Smooth muscle cell of trachea (primary cell): ENCODE results near the gene FXR2. TPM values are rescaled to one million over a fixed set of nuclear protein-coding genes. Genes with fewer than 3 reads are reported as not detected.

Source experiments
- total RNA-seq: library from RNA; depleted of rRNA; stranded (reverse); fragments of >200 nt; gene quantifications from 2 replicates; pipeline ENCODE4 v1.2.1, GENCODE V29; 2014

The FXR2 gene
- total RNA-seq = 34.9 and 47.3 TPM in 2 replicates

DNA sequence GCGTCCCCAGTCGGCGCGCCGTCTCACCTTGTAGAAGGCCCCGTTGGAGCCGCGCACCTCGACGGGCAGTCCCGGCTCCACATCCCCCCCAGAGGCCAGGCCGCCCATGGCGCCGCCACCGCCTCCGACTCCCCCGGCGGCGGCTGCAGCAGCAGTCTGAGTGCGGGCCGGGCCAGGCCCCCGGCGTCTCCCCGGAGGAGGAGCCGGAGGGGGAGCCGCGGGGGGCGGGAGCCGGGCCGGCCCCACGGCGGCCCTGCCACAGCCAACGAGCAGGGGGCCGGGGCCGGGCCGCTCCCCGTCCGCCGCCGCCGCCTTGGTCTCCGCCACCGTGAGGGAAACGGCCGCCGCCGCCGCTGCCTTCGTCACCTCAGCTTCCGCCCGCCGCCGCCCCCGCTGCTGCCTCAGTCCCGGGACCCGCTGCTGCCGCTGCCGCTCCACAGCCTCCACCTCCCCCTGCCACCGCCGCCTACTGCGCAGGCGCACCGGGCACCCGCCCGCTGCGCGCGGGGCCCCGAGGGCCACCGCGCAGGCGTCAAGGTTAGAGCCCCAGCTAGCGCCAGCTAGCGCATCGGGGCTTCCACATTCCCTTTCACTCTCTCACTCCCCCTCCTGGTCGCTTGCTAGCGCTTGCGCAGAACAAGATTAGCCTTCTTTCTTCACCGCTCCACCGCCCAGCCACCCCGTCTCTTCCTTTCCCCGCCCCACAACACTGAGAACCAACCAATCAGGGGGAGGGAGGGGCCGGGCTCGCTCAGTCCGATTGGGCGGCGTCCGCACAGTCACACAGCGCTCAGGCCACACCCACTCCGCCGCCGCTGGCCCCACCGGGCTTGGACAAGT lies at the start of gene FXR2:
Gene FXR2, minus strand, starts transcription at position 473 of the 840 bp plus-strand sequence. Its CDS starts 365 bp downstream, at position 108.

DNA sequence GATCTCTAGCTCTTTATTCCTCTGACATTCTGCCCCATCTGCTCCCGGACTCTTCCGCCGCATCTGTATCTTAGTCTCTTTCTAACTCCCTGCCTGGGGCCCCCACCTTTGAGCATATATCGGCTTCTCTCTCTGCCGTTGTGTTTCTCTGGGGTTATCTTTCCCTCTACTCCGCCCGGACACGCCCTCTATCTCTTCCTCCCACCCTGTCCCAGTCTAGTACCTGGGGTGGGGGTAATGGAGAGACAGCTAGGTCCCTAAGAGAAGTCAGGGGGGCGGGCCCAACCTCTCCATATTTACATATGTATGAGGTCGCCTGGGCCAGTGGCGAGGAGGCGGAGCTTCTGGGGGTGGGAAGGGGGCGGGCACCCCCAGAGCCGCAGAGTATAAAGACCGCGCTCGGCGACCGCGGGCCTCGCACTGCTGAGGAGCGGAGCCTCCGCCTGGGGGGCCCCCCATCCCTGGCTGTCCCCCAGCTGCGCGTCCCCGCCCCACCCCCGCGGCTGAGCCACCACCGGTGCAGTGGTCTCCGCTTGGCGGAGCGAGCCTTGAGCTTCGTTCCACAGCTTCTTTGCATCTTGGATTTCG lies 35.9 kb upstream of the FXR2 start, which contains the start of gene ATP1B2:
Gene ATP1B2, plus strand, starts transcription at position 418 of the 588 bp plus-strand sequence. CDS start 593 bp downstream, outside the sequence.

DNA sequence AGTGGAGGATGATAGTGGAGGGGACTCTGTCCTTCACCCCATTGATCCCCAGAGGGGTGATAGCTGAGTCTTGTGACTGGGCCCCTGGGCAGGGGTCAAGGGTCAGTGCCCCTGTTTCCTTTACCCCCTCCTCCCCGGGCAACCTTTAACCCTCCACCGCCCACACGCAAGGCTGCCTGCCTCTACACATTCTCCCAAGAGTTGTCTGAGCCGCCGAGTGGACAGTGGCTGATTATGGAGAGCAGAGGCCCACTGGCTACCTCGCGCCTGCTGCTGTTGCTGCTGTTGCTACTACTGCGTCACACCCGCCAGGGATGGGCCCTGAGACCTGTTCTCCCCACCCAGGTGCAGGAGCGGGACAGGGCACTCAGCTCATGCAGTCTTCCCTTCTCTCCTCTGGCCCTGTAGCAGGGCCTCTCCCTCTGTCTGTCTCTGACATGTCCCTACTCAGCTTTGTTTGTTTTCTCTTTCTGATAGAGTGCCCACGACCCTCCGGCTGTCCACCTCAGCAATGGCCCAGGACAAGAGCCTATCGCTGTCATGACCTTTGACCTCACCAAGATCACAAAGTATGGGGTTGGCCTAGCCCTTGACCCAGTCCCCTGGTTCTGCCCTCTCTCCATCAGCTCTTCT lies 15.4 kb upstream of the FXR2 start, which contains the start of gene SHBG:
Gene SHBG, plus strand, starts transcription at position 197 of the 633 bp plus-strand sequence. Its CDS starts 38 bp downstream, at position 235.

DNA sequence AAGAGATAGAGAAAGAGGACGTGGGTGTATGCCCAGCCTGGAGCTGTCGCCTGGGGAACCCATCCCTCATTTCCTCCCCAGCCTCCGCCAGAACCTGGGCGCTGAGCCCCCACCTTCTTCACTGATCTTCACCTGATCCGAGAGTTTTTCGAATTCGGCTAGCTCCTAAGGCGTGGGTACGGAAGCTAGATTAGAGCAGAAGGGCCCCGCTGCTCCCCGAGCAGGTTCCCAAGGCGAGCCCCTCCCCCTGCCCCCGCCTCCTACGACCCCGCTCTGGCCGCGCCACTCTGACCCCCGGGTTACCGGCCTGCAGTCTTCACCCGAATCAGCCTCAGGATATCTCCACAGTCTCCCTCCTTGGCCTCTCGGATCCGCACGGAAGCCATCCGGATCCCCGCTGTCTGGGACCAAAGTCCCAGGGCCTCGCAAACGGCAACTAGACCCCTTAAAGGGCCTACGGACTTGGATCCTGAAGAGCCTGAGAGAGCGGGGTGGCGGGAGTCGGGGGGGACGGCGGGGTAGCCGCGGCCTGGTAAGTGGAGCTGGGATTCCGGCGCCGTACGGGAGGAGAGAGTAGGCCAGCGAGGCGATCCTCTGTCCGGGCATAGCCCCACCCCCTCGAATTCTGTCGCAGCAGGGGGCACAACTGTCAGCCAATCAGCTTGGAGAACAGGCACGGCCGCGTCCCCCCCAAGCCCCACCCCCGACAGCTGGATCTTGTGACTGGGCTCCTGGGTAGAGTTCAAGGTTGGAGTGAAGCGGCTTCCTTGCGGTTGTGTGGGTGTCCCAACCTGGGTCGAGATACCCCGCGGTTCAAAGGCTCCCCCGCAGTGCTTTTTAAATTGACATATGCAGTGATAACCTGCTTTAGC lies 12.8 kb upstream of the FXR2 start, which contains the start of gene SAT2:
Gene SAT2, minus strand, starts transcription at position 572 of the 872 bp plus-strand sequence. Its CDS starts 186 bp downstream, at position 386.

DNA sequence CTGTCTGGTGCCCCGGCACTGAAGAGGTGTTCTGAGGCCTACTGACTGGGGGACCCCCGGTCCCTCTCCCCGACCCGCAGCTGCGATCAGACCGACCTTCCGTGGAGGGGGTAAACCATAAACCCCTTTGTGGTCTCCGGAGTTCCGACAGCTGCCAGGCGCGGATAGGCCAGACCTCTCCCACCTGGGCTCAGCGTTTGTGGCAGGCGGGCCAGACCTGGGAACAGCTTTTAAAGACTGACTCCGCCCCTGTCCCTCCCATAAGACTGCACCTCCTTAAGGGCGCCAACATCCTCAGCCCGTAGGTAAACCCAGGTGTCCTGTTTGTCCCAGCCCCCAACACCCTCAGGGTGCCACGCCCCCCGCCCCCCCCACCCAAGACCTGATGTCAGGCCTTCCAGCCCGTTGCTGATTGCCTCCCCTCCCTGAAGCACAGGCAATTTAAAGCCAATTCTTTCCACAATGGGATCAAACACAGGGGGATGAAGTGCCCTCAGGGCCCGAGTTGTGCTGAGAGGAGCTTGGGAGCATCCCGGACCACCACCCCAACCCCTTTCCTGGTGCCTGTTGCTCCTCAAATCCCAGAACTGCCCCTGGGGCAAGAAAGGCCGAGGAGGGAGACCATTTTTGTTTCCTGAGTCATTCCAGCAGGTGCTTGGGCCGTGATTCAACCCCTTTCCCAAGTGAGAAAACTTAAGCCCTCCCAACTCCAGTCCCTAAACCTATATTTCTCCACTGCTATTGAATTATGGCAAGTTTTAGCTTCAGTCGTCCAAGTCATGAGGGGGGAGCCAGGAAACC lies 24.6 kb downstream of the FXR2 start, which contains the start of gene SOX15:
Gene SOX15, minus strand, starts transcription at position 204 of the 801 bp plus-strand sequence. CDS start 418 bp downstream, outside the sequence.

DNA sequence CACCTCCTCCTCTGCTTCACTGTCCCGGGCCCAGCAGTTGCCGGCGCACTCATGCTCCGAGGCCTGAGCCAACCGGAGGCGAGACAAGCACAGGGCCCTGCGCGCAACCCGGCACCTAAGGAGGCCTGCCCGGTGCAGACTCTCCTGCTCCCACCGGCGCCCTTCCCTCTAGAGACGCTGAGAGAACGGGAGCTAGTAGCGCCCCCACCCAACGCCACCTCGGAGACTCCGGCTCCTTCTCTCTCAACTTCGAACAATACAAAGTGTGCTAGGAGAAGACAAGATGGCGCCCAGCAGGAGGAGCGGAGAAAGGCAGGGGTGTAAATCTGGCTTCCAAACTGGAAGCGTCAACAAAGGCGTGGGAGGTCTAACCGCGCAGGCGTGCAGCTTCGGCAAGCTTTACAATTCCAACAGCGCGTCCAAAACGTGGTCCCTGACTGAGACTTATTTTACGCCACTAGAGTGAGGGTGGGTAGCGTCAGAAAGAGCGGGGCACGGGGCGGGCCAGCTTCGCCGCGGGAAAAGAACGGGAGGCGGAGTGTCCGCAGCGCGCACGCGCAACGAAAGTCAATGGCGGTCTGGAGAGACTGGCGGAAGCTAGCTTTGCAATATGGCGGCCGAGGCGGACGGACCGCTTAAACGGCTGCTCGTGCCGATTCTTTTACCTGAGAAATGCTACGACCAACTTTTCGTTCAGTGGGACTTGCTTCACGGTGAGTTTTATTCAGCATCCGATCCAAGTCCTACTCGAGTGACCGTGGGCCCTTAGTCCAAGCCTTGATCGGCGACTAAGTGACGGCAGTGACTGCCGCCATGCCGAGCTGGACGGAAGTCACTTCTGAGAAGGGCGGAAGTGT lies 31.2 kb downstream of the FXR2 start, which contains the start of gene MPDU1:
Gene MPDU1, plus strand, starts transcription at position 600 of the 857 bp plus-strand sequence. Its CDS starts 11 bp downstream, at position 611.

DNA sequence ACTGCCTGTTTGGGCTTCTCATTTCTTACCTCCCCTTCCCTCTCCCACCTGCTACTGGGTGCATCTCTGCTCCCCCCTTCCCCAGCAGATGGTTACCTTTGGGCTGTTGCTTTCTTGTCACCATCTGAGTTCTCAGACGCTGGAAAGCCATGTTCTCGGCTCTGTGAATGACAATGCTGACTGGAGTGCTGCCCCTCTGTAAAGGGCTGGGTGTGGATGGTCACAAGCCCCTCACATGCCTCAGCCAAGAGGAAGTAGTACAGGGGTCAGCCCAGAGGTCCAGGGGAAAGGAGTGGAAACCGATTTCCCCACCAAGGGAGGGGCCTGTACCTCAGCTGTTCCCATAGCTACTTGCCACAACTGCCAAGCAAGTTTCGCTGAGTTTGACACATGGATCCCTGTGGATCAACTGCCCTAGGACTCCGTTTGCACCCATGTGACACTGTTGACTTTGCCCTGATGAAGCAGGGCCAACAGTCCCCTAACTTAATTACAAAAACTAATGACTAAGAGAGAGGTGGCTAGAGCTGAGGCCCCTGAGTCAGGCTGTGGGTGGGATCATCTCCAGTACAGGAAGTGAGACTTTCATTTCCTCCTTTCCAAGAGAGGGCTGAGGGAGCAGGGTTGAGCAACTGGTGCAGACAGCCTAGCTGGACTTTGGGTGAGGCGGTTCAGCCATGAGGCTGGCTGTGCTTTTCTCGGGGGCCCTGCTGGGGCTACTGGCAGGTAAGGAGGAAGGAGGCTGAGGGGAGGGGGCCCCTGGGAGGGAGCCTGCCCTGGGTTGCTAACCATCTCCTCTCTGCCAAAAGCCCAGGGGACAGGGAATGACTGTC lies 35.5 kb downstream of the FXR2 start, which contains the start of gene CD68:
Gene CD68, plus strand, starts transcription at position 638 of the 833 bp plus-strand sequence. Its CDS starts 40 bp downstream, at position 678.

DNA sequence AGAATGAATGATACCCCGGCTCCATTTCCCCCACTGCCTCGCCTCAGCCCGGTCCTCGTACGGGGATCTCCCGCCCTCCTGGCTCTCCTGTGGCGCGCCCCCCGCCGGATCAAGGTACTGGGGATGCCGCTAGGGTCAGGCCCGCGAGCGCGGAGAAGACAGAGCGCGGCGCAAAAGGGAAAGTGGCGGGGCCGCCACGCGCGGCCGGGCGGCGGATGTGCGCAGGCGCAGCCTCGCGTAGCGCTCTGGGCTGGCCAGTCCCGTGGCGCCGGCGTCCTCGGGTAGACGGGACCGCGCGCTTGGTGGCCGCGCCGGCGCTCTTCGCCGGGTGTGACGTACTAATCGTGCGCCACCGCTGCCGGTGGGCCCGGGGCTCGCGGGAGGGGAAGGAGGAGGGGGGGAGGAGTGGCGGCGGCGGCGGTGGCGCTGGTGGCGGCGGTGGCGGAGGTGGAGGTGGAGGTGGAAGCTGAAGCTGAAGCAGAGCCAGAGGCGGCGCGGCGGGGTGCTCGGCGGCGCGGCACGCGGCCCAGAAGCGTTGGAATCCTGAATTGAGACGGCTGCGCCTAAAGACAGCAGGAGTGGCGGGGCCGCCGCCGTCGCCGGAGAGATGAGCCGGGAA lies 53.0 kb downstream of the FXR2 start, which contains the start of gene SENP3:
Gene SENP3, plus strand, starts transcription at position 331 of the 619 bp plus-strand sequence. CDS start 1,158 bp downstream, outside the sequence.

DNA sequence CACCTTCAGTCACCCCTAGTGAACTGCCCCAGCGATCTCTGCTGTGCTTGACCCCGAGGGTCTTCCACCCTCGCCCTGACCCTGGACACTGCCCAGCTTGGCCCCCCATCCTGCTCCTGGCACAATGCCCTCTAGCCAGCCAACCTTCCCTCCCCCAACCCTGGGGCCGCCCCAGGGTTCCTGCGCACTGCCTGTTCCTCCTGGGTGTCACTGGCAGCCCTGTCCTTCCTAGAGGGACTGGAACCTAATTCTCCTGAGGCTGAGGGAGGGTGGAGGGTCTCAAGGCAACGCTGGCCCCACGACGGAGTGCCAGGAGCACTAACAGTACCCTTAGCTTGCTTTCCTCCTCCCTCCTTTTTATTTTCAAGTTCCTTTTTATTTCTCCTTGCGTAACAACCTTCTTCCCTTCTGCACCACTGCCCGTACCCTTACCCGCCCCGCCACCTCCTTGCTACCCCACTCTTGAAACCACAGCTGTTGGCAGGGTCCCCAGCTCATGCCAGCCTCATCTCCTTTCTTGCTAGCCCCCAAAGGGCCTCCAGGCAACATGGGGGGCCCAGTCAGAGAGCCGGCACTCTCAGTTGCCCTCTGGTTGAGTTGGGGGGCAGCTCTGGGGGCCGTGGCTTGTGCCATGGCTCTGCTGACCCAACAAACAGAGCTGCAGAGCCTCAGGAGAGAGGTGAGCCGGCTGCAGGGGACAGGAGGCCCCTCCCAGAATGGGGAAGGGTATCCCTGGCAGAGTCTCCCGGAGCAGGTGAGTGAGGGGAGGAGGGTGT lies 56.0 kb downstream of the FXR2 start, which contains the start of gene TNFSF13:
Gene TNFSF13, plus strand, starts transcription at position 207 of the 776 bp plus-strand sequence. Its CDS starts 290 bp downstream, at position 497.

DNA sequence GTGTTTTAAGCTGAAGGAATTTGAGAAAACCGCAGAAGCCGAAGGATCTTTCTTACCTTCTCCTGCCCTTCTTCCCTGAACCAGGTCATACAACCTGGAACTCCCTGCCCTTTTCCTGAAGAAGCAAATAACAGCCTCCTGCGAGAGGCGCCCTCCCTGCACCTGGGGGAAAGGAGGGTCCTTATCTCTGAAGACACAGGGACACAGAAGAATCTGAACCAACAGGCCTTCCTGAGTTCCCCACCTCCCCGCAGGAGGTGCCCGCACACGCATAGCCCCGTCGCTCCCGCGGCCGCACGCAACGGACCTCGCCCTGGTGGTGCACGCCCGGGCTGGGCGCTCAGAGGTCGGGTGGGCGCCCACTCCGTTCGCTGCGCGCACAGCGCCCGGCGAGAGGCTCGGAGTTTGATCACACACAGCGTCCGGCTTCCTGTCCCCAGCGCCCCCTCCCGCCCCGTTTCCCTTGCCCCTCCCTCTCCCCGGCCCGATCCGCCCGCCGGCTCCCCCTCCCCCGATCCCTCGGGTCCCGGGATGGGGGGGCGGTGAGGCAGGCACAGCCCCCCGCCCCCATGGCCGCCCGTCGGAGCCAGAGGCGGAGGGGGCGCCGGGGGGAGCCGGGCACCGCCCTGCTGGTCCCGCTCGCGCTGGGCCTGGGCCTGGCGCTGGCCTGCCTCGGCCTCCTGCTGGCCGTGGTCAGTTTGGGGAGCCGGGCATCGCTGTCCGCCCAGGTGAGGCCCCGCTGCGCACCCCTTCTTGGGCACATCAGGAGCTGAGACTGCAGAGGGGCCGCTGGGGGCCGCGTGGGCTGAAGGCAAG lies 65.9 kb downstream of the FXR2 start, which contains the start of gene TNFSF12:
Gene TNFSF12, plus strand, starts transcription at position 474 of the 816 bp plus-strand sequence. Its CDS starts 96 bp downstream, at position 570.

Other genes with a start within 250 kb of the FXR2 start
- 0.66 and 0.73 TPM in 2 replicates for gene TNK1, start 233.8 kb downstream of the FXR2 start, total RNA-seq
- 38.7 and 48.1 TPM in 2 replicates for gene PLSCR3, start 220.4 kb downstream of the FXR2 start, total RNA-seq
- 95.8 and 132 TPM in 2 replicates for gene TMEM256, start 210.8 kb downstream of the FXR2 start, total RNA-seq
- 16.1 and 18.2 TPM in 2 replicates for gene NLGN2, start 207.1 kb downstream of the FXR2 start, total RNA-seq
- gene SPEM1, start 194.6 kb downstream of the FXR2 start, total RNA-seq = not detected in 2 replicates
- not detected in 2 replicates for gene SPEM2, start 189.3 kb downstream of the FXR2 start, total RNA-seq
- gene SPEM3, start 186.0 kb downstream of the FXR2 start, total RNA-seq = not detected in 2 replicates
- gene TMEM102, start 179.5 kb downstream of the FXR2 start, total RNA-seq = 1.3 and 1.9 TPM in 2 replicates
- gene FGF11, start 175.4 kb downstream of the FXR2 start, total RNA-seq = 0.58 and 2.8 TPM in 2 replicates
- 6.8 and 10.3 TPM in 2 replicates for gene CHRNB1, start 169.8 kb downstream of the FXR2 start, total RNA-seq
- 27.8 and 44.8 TPM in 2 replicates for gene ZBTB4, start 135.3 kb downstream of the FXR2 start, total RNA-seq
- not detected in 2 replicates for gene SLC35G6, start 133.5 kb downstream of the FXR2 start, total RNA-seq
- gene POLR2A, start 130.5 kb downstream of the FXR2 start, total RNA-seq = 104 and 111 TPM in 2 replicates
- gene TNFSF12, start 65.8 kb downstream of the FXR2 start, total RNA-seq = 17.0 and 18.4 TPM in 2 replicates
- 2.0 and 2.2 TPM in 2 replicates for gene TNFSF13, start 56.1 kb downstream of the FXR2 start, total RNA-seq
- 59.2 and 68.1 TPM in 2 replicates for gene SENP3, start 53.0 kb downstream of the FXR2 start, total RNA-seq
- gene CD68, start 35.3 kb downstream of the FXR2 start, total RNA-seq = 30.4 and 79.9 TPM in 2 replicates
- 94.1 and 137 TPM in 2 replicates for gene MPDU1, start 31.0 kb downstream of the FXR2 start, total RNA-seq
- gene SOX15, start 24.8 kb downstream of the FXR2 start, total RNA-seq = 0.66 and 0.73 TPM in 2 replicates
- gene SAT2, start 12.9 kb upstream of the FXR2 start, total RNA-seq = 43.8 and 45.5 TPM in 2 replicates
- 0.17 and 0.29 TPM in 2 replicates for gene SHBG, start 15.2 kb upstream of the FXR2 start, total RNA-seq
- gene ATP1B2, start 36.0 kb upstream of the FXR2 start, total RNA-seq = 0.17 TPM in 1 of 2 replicates, not detected in the other
- gene TP53, start 72.6 kb upstream of the FXR2 start, total RNA-seq = 18.3 and 35.4 TPM in 2 replicates
- gene WRAP53, start 73.6 kb upstream of the FXR2 start, total RNA-seq = 3.6 and 6.4 TPM in 2 replicates
- 0.83 and 1.0 TPM in 2 replicates for gene EFNB3, start 90.3 kb upstream of the FXR2 start, total RNA-seq
- gene DNAH2, start 102.8 kb upstream of the FXR2 start, total RNA-seq = 0.17 and 0.29 TPM in 2 replicates
- 5.1 and 7.1 TPM in 2 replicates for gene KDM6B, start 219.3 kb upstream of the FXR2 start, total RNA-seq
- 0.17 and 0.44 TPM in 2 replicates for gene TMEM88, start 240.2 kb upstream of the FXR2 start, total RNA-seq
- gene NAA38, start 242.7 kb upstream of the FXR2 start, total RNA-seq = 51.9 and 73.9 TPM in 2 replicates
- 9.6 and 10.6 TPM in 2 replicates for gene CYB5D1, start 243.1 kb upstream of the FXR2 start, total RNA-seq